Tibial nerve (tissue), 3 donors: ENCODE data around the gene SAMMSON.

ENCODE experiments used
- POLR2A ChIP-seq, 2 donors: fragments of 450-650 bp; IDR thresholded peaks; one replicate each; pipeline ENCODE4 v1.6.1; 2017; ENCODE audit warnings: antibody characterized with exemption in 2 of 2, mild to moderate bottlenecking in 2 of 2, moderate library complexity in 2 of 2
- TF ChIP-seq, protein P1 (sequence below), 5 experiments: fragments of 200-600 bp in 3 of 5; fragments of 450-650 bp in 2 of 5; sonication (generic) in 3 of 5; IDR thresholded peaks; one replicate each; pipeline ENCODE4 v1.5.1; 2016 to 2019; ENCODE audit warnings: antibody characterized with exemption in 5 of 5, mild to moderate bottlenecking in 3 of 5, moderate library complexity in 2 of 5

GRCh38 chr3:70000028-70000410 is 486 bp downstream of the SAMMSON start:
- TF ChIP-seq, protein P1, sequence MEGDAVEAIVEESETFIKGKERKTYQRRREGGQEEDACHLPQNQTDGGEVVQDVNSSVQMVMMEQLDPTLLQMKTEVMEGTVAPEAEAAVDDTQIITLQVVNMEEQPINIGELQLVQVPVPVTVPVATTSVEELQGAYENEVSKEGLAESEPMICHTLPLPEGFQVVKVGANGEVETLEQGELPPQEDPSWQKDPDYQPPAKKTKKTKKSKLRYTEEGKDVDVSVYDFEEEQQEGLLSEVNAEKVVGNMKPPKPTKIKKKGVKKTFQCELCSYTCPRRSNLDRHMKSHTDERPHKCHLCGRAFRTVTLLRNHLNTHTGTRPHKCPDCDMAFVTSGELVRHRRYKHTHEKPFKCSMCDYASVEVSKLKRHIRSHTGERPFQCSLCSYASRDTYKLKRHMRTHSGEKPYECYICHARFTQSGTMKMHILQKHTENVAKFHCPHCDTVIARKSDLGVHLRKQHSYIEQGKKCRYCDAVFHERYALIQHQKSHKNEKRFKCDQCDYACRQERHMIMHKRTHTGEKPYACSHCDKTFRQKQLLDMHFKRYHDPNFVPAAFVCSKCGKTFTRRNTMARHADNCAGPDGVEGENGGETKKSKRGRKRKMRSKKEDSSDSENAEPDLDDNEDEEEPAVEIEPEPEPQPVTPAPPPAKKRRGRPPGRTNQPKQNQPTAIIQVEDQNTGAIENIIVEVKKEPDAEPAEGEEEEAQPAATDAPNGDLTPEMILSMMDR (IDR thresholded peaks at IDR 0.05): no peak
- no peak for TF ChIP-seq POLR2A (IDR thresholded peaks at IDR 0.05)
